ENCODE measurements around the gene HES3.
"Not testable (repeated sequence)": the region's sequence is repeated elsewhere in the genome, so short reads cannot be mapped to it uniquely, and the experiment has no call there.

Gene HES3

GRCh38 chr1:6219641-6220040, 24.3 kb upstream of the HES3 start:
- not testable (repeated sequence) for DNase-seq (ENCODE audit: low spot score)

DNA sequence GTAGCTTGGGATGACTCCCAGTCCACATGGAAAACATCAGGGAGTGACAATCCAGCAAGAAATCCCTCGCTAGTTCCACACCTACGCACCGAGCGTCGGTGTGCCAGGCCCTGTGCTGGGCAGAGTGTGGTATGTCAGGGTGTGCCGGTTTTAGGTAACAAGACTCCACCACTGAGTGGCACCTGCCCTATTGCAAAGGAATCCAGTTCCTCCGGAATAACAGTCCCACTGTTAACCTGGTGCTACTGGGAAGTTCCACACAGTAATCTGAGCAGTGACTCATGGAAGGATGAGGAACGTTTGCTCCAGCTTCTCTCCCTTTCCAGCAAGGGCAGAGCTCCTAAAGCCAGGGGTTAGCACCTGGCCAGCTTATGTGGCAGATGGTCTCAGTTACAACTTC, 23.7 kb upstream of the HES3 start:
- DNase-seq (ENCODE audit: low spot score), result peak; percentile 73

DNA sequence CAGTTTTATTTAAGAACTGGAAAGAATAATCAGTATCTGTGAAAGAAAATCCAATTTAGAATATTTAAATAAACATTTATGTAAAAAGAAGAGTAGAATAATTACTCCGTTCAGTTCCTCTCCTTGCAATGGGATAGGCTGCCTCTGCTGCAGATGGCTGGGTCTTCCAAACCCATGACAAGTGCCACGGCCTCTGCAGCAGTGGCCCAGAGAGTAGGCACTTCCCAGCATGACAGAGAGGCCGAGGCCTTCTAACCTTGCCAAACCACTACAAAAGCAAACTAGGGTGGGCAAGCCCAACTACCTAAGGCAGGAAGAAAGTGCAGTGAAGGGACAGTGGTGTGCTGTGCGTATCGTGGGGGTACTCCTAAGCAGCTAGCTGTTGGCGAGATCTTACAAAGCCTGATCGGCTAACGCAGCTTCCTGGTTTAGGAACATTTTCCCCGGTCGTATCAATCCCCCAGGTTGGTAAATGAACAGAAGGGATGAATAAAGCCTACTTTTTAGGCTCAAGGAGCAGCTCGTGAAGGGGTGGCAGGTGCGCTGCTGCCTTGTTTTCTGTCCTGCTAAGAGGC, 22.7 kb upstream of the HES3 start:
- no peak for DNase-seq (ENCODE audit: low spot score)

GRCh38 chr1:6222636-6223035, 21.3 kb upstream of the HES3 start:
- no peak for DNase-seq (ENCODE audit: low spot score)

DNA sequence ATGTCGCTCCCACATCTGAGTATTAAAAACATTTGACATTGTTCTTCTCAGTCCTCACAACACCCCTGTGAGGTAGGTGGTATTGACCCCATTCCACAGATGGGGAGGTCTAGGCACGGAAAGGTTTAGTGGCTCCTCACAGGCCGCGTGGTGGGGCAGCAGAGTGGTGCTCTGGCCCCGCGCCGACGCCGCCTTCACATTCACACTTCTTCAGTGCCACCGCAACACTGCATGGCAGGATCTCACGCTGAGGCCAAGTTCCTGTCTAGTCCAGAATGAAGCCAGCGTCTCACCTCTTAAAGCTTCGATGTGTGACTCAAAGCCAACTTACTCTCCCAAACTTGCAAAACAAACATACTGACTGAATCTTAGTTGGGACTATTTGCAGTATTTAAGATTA, 20.4 kb upstream of the HES3 start:
- DNase-seq (ENCODE audit: low spot score), result no peak

- DNase-seq (ENCODE audit: low spot score), result peak; percentile 72
Observed at GRCh38 chr1:6224718-6225117, 19.3 kb upstream of the HES3 start.

GRCh38 chr1:6225651-6226050, 18.3 kb upstream of the HES3 start:
- DNase-seq (ENCODE audit: low spot score), result no peak

DNA sequence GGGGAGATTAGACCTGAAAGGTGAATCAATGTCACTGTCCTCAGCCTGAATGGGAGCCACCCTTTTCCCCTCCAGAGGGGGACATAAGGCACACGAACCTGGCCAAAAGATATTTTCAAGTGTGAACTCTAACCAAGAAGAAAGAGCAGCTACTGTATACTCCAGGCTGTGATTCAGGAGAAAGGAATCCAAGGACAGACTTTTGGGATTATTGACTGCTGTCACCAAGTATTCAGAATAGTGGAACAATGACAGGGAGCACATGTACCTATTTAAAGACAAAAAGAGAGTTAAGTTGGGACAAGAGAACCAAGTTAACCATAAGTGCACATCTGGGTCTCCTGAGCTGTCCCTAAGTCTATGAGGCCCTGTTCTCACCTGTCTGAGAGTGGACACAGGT, 10.6 kb upstream of the HES3 start:
- no peak for DNase-seq (ENCODE audit: low spot score)

DNA sequence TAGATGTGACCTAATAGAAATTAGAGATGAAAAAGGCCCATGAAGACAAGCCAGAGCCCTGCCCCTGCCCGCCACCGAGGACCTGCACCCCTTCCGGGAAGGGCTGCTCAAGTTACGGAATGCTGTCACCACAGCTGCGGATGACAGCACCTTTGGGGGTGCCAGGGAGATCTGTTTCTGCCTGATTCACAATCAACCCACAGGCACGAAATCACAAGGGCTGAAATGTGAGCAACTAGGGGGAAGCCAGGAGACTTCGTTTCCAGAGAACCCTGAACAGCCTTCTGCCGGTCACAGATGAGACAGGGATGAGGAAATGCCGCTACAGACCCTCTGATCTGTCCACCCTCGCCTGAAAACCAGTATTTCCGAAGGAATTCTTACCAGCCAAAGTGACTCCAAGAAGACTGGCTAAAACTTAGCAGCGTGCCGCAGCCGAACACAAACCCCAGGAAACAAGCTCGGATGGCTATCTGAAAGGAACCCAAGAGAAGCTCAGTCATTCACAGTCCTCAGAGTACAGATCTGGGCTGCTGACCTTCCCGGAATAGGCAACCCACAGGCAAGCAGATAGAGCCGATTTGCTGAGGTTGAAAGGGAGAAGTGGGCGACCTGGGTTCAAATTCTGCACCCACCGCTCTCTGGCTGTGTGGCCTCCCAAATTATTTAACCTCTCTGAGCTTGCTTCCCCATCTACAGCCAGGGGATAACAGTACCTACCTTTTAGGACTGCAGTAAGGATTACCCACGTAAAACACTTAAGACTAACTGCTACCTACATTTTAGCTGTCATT, 9.3 kb upstream of the HES3 start:
- DNase-seq (ENCODE audit: low spot score), result no peak

DNA sequence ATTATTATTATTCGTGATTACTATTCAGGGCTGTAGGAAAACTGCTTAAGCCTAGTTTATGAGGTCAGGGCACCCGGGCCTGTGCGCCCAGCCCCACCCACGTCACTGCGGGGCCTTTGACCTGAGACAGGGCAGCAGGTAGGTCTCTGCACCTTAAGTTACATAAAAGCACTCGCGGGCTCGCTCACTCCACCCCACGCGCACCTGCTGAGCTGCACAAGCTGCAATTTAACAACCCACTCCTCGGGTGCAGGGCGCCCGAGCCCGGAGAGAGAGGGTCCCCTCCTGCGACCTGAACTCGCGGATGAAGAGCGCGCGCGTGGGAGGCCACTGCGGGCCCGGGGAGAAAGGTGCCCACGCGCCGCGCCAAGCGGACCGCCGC, 8.7 kb upstream of the HES3 start:
- no peak for DNase-seq (ENCODE audit: low spot score)

DNA sequence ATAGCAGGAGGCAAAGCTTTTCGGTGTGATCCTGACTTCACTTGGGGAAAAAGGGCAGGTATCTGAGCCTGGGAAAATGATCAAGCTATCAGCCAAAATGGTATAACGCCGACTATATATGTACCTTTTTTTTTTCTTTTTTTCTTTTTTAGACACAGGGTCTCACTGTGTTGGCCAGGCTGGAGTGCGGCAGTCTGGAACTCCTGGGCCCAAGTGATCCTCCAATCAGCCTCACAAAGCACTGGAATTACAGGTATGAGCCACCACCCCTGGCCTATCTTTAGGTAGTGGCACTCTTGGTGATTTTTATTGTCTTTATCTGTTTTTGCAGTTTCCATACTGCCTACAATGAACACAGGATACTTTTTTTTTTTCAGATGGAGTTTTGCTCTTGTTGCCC, 6.9 kb upstream of the HES3 start:
- DNase-seq (ENCODE audit: low spot score), result no peak

DNA sequence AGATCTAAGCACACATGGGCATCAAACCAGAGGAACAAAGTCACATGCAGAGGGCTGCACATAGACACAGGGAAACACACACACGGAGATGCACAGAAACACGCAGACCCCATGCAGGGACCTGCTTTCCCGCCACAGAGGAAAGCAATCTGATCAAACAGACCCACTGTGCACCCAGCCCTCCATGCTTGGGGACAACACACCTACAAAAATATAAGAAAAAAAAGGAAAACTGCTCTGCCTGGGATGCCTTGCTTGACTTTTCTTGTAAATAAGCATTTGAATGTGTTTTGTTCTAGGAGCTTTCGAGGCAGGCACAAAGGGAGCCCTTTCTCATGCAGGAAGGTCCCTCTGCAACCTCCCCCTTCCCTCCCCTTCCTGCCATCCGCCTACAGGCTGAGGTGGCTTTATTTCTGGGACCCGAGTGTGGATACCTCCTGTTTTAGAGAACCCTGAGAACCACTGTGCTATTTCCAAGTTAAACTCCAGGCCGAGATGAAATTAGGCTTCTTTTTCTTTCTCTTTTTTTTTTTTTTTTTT, 4.7 kb upstream of the HES3 start:
- DNase-seq (ENCODE audit: low spot score), result no peak

- no peak for DNase-seq (ENCODE audit: low spot score)
Observed at GRCh38 chr1:6239950-6240768, 3.8 kb upstream of the HES3 start.

DNA sequence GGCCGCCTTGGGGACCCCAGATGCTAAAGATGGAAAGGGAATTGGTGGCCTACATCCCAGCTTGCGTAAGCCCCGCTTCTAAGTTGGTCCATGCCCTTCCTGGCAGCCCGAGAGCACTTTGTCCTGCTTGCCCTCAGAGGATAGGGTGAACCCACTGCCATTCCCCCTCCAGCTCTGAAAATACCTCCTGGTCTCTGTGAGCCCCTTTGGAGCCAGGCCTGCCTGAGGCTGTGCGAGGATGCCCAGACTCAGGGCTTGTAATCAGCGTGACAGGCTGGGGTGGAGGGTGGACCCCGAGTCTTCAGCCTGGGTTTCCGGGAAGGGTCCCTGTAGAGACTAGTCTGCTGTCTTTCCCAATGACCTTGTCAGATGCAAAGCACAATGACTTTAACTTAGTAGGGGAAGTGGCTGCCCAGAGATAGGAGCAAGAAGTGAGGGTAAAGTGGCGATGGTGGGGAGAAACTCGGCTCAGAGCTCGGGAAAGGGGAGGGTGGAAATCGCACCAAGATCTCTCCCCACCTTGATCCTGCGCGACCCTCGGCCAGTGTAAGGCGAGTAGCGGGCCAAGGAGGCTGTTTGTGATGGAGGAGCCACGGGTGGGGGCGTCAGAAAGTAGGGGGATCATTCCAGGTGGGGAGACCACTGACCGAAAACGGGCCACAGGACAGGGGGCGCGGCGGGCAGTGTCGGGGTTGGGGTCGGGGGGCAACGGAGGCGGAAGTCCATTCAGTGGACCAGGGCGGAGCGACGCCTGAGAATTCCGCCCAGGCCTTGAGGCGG, 2.7 kb upstream of the HES3 start:
- DNase-seq (ENCODE audit: low spot score), result no peak

DNA sequence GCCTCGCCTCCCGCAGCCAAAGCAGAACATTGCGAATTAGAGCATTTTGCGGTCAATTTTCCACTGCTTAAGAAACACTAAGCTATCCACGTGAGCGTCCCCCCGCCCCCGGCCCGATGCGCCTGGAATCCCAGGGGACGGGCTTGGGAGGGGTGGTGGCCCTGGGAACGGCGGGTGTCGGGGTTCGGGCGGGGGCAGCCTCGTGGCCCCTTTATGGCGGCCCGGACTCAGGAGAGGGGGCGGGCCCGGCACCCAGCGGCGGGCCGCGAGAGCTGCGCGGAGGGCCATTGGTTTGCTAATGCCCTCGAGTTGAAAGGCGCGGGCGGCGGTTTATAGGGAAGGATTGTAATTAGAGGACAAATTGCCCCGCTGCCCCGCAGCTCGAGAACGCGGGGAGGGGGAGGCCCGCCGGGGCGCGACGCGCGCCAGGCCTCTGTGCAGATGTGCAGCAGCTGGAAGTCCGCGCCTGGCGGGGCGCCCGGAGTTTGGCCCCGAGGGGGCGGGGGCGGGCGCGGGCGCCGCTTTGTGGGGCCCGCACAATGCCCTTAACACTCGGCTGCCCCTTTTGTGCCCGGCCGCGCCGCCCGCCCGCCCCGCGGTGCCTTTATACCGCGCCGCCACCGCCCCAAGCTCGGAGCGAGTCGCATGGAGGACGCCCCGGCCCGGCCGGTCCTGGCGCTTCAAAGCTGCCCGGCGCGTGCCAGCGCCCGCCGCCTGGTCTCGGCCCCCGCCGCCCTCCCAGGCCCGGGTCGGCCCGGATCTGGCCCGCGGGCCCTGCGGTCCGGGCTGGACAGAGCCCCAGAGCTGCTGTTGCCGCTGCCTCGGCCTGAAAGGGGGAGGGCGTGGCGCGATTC, 1.9 kb upstream of the HES3 start:
- DNase-seq (ENCODE audit: low spot score), result no peak

DNA sequence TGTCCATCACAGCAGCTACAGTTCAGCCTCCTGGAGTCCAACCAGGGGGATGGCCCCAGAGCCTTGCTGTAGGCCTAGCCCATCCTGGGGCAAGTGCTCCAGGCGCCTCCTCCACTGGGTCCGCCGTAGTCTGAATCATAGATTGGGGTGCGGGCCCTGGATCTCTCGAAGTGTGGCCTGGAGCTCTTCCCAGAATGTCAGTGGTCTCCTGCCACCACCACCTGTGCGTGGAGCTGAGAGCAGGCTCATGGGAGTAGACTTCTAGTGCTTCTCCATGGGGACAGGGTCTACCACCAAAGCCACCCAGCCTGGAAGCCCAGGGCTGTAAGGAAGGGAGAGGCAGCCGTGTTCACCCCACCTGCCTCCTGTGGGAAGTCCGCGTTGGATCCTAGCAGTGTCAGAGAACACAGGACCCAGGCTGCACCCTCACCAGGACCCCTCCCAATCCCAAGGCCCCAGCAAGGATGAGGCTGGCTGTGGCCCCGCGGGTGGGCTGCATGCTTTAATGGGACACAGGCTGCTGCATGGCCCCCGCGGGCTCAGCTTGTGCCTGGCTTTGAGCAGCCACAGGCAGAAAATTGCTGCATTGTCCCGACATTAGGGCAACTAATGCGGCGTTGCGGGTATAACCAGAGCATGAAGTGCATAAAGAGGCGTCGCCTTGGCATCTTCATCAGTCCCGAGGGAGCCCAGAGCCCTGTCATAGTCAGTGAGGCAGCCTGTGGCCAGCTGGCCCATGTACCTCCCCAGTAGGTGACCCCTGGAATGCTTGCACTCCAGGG, 735 bp upstream of the HES3 start:
- DNase-seq (ENCODE audit: low spot score), result no peak

DNA sequence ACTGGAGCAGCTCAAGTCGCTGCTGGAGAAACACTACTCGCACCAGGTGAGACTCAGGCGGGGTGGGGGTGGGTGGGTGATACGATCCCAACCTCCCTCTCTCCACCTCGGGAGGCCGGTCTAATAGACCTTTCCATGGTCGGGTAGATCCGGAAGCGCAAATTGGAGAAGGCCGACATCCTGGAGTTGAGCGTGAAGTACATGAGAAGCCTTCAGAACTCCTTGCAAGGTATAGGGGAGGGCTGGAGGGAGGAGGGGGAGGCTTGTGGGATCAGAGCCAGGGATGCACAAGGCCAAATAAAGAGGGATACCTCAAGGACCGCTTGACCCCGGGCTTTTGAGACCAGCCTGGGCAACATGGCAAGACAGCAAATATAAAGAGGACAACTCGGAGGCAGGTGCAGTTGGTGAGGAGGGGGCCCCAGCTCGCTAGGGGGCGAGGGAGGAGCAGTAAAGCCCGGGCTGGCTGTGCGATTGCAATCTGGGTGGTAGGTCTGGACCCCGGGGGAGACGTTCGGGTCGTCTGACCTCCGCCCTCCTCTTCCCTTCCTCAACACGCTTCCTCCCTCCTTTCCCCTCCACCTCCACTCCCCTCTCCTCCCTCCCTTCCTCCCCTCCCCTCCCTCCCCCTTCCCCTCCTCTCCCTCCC, 546 bp downstream of the HES3 start:
- DNase-seq (ENCODE audit: low spot score), result no peak

GRCh38 chr1:6245086-6245868, 1.3 kb downstream of the HES3 start:
- peak; percentile 83 for DNase-seq (ENCODE audit: low spot score)

DNA sequence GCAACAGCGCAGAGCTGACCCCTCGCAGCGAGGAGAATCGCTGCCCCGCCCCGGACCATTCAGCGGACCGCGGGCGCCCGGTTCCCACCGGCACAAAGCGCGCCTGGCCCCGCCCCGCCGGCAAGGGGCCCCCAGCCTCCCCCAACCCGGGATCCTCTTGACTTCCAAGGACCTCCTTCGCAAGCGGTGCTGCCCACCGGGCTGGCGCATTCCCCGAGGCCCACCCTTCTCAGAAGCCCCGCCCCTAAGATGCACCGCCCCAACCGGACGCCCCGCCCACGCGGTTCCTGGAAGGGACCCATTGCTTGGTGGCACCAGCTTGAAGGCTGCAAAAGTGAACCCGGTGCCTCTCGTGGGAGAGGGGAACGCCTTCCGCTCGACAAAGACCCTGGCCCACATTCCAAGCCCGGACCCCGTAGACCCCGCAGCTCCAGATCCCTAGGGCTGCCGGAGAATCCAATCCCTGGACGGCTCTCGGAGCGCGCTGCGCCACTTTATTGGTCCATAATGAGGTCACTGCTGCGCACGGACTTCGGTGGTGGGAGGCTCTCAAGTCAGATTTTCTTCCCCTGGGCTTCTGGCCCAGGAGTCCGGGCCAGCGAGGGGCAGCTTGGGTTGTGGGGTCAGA, 2.0 kb downstream of the HES3 start:
- no peak for DNase-seq (ENCODE audit: low spot score)

All from kidney tubule cell (primary cell).